HG03342 (cell line): Measurements from ENCODE around the gene BCKDK.

ENCODE experiments used
- ATAC-seq: cut with Tn5 transposase; IDR thresholded peaks from one replicate; pipeline ENCODE4 v1.9.1; 2021; ENCODE audit warnings: mild to moderate bottlenecking, moderate library complexity; ENCODE audit not compliant: unreplicated experiment

BCKDK gene

DNA sequence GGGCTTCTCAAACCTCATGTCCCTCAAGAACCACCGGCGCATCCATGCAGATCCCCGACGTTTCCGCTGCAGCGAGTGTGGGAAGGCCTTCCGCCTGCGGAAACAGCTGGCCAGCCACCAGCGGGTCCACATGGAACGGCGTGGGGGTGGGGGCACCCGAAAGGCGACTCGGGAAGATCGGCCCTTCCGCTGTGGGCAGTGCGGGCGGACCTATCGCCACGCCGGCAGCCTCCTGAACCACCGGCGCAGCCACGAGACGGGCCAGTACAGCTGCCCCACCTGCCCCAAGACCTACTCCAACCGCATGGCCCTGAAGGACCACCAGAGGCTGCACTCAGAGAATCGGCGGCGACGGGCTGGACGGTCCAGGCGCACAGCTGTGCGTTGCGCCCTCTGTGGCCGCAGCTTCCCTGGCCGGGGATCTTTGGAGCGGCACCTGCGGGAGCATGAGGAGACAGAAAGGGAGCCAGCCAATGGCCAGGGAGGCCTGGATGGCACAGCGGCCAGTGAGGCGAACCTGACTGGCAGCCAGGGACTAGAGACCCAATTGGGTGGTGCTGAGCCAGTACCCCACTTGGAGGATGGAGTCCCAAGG lies 28.1 kb upstream of the BCKDK start:
- ATAC-seq: no peak

DNA sequence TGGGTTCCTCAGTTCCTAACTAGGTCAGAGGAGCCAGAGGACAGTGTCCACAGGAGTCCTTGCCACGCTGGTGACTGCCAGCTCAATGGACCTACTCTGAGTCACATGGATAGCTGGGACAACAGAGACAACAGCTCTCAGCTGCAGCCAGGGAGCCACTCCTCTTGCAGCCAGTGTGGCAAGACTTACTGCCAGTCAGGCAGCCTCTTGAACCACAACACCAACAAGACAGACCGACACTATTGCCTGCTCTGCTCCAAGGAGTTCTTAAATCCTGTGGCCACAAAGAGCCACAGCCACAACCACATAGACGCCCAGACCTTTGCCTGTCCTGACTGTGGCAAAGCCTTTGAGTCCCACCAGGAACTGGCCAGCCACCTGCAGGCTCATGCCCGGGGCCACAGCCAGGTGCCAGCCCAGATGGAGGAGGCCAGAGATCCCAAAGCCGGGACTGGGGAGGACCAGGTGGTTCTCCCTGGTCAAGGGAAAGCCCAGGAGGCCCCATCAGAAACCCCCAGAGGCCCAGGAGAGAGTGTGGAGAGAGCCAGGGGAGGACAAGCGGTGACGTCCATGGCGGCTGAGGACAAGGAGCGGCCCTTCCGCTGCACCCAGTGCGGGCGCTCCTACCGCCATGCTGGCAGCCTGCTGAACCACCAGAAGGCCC lies 27.3 kb upstream of the BCKDK start:
- ATAC-seq: no peak

DNA sequence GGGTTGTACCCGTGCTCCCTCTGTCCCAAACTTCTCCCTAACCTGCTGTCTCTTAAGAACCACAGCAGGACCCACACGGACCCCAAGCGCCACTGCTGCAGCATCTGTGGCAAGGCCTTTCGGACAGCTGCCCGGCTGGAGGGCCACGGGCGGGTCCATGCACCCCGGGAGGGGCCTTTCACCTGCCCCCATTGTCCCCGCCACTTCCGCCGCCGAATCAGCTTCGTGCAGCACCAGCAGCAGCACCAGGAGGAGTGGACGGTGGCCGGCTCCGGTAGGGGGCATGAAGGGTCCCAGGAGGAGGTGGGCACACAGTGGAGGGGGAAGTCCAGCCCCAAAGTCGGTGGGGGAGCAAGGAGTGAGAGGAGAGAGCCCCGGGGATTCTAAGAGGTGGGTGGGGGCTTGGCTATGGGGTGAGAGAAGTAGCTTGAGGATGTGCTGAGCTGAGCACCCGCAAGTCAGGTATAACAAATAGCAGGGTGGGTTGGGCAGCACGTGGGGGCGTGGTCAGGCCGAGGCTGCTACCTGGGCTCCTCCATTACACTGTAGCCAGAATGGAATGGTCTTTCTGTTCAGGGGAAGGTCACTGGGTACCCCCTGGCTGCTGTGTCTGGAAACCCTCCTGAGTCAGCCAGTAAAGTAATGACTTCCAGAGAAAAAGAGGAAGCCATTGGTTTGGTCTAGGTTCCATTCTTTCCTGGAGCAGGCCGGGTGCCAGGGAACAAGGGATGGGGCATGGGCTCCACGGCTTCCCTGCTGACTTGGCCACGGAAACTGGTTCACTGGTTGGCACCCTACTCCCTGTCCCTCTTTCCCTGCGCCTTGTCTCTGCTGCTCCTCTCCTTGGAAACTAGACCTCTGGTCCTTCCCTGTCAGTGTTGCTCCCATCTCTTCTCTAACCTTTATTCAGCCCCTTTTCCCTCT lies 26.5 kb upstream of the BCKDK start:
- no peak for ATAC-seq

DNA sequence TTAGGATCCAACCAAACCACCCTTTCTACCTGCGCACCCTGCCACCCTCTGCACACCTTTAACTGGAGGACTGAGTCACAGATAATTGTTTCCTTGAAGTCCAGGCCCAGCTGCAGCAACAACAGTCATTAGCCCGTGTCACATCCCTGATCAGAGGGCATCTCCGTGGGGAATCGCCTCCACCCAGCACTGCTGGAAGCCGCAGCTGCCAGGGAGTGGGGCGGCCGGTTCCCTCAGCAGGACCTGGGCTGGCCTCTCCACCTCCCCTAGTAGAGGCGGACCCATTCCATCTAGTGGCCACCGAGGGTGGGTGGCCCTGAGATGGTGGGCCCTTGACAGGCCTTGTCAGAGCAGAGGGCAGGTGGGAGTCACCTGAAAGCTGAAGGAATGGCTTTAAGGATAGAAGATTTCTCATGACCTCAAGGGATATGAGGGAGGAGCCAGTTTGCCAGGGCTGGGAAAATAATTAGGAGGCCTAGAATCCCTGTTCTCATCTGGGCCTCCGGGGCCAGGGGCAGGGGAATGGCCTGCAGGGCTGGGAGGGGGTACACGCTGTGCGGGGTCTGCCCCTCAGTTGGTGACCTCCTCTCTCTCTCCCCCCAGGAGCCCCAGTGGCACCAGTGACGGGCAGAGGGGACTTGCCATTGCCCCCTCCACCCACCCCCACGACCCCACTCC lies 25.7 kb upstream of the BCKDK start:
- no peak for ATAC-seq

DNA sequence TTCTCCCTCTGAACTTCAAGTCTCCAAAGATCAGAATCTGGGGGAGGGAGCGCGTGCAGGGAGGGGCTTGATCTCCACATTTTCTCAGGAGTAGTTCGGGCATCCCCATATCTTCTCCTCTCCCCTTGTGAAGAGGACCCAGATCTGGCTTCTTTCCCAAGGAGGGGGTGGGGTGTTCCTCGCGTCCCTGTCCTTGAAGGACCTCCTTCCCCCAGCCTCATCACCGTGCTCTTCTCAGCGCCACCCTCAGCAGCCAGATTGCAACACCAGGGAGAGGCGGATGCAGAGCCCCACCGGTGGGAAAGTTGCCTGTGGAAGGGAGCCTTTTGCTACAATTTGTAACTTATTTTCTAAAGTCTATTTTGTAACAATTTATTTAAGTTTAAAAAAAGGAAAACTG lies 25.1 kb upstream of the BCKDK start:
- no peak for ATAC-seq

DNA sequence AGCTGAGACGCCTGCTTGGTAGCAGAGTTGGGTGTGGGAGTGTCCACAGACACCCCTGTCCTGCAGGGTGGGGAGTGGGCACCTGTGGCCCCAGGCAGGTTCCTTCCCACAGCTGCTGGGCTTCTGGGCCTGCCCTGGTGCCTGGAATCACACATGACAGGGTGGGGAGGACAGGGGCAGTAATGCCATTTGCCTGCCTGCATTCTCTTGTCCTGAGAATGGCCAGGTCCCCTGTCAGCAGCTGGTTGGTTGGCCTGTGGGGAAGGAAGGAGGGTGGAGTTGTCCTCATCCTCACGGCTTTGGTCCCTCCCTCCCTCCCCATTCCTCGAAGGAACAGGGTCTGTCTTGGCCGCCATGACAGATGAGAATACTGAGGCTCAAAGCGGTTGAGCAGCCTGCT lies 24.6 kb upstream of the BCKDK start:
- ATAC-seq: no peak

DNA sequence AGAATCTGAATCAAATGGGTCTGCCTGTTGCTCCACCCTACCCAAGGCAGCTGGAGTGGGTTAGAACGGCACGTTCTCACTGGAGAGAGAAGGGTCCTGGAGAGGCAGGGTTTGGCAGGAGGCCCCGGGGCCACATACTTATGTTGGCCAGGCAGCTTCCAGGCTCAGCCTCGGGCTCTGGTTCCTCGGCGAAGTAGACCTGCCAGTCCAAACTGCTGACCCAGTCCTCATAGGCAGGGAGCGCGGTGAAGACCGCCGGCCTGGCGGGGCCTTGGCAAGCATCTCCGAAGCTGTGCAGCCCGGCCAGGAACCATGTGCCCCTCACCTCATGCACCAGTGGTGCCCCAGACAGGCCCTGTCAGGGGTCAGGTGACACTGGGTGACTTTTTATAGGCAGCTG lies 24.2 kb upstream of the BCKDK start:
- ATAC-seq: no peak

DNA sequence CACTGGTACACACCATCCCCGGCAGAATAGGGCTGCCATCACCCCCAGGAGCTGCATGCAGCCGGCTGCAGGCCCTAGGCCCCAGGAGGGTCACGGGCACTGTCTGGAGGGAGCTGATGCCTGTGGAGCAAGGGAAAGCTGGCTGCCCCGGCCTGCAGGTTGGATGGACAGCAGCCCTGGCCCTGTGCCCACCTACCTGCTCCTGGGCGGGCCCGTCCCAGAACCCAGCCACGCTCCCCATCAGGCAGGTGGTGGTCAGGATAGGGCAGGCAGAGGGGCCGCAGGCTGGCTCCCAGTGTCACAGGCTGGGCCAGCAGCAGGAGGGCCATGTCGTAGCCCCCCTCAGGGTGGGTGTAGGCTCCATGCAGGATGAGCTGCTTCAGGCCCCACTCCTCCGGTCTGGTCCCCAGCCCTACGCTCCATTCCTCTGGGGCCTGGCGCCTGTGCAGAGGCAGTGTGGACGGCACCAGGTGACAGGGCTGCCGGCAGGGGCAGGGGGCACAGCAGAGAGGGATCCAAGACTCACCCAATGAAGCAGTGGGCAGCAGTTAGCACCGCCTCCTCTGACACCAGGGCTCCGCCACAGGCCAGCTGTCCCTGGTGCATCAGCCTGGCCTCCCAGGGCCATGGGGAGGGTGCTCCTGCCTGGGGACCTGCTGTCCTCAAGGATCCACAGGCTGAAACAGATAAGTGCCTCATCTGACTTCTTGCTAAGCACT lies 23.4 kb upstream of the BCKDK start:
- no peak for ATAC-seq

DNA sequence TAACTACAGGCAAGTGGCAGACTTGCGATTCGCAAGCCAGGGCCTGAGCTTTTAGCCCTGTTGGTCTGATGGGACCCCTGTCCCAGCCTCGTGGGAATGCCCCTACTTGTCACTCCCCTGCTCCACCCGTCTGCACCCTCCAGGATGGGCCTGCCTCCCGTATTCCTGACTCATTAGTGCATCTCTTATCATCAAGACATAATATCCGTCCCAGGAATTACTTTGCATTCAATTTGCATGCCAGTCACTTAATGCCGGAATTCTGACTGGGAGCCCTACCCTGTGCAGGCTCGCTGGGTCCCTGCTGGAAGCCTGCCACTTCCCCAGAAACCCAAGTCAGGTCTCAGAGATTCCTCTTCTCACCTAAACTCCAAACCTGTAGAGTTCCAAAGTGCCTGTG lies 22.8 kb upstream of the BCKDK start:
- ATAC-seq: no peak

DNA sequence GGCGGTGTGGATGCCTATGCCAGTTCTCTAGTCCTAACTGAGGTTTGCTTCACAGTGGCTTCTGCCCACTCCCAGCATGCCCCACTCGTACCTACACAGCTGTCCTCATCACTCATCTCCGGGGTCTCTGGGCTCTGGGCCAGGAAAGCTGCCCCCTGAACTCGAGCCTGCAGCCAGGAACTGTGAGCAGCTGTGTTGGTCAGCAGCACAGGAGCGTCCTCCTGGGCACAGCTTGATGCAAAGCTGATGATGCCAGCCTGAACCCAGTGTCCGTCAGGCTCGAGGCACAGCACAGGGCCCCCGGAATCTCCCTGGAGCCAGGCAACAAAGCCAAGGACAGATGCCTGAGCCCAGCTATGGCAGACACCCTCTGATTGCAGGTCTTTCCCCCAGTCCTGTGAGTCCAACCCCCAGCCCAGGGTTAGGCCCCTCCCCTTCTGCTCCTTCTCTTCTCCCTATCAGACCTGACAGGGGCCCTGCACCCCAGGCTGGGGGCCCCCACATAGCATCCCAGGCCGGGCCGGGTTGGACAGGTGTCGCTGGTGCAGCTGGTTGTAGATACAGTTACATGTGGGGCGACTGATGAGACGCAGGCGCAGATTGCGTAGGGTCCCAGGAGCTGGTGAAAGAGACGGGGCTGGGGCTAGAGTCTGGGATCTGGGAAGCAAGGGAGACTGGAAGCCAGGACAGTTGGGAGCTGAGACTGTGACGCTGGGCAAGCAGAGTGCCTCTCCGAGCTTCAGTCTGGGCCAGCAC lies 22.1 kb upstream of the BCKDK start:
- ATAC-seq: no peak

DNA sequence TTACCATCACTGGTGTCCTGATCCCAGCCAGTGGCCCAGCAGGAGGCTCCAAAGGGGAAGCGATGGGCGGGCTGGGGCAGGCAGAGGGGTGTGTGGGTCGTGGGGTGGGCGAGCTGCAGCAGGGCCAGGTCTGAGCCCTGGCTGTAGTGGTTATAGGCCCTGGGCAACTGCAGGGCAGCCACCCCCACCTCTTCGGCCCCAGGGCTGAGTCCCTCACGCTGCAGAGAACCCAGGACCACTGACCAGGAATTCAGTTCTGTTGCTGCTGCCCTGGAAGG lies 21.6 kb upstream of the BCKDK start:
- no peak for ATAC-seq

DNA sequence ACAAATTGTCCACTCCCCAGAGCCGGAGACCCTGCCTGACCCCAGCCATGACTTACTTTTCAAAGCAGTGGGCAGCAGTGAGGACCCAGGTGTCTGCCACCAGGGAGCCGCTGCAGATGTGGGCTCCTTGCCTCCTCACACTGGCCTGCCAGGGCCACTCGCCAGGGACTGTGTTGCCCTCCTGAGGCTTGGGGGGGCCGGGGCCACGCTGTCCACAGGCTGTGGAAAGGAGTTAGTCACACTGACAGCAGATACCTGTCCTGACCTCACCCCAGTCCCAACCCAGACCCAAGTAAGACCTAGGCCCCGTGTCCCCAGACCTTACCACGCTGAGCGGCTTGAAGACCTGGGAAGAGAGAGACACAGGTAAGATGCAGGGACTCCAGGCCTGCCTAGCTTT lies 20.7 kb upstream of the BCKDK start:
- no peak for ATAC-seq

DNA sequence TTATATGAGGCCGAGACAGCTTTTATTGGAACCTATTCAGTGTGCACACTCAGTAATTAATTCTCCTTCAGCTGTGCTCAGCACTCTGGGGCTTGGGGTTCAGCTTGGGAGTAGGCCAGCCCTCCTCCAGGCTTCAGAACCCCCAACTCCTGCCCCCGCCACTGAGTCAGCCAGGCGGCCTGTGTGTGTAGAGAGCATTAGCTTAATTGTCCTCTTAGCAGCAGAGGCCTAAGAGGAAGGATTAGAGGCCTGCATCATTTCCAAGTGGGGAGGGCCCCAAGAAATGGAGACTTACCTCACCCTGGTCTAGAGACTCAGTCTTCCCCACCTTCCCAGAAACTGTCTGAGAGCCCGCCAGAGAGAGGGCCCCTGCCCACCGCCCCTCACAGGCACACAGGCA lies 20.2 kb upstream of the BCKDK start:
- ATAC-seq: no peak

DNA sequence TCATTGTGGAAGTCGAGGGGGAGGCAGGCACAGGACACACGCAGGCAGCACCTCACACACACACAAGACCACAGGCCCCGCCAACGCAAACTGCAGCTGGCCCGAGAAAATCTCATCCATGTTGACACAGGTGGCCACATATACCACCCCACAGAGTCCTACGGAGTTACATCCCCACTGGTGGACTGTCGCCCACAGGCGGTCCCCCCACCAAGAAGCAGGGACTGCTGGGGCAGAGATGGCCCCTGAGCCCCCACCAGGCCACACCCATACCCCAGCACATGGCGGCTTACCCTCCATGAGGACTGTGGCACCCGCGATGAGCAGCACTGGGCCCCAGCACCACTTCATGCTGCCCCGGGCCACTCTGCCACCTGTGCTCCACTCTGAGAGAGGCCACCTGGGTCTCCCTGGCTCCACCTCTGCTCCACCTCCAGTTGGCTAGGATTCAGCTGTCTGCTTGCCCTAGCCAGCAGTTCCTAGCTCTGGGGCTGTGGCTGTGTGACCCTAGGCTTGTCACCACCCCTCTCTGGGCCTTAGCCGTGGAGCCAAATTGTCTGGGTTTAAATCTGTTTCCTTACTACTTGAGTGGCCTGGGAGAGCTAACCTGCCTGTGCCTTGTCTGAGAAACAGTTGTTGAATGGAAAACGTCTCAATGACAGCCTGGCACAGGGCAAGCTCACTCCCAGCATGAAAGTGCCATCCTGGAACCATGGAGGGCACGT lies 19.6 kb upstream of the BCKDK start, which contains the start of gene PRSS53:
Gene PRSS53 (minus strand): TSS at position 485 of the 725 bp plus-strand sequence. CDS start 134 bp downstream, at position 351.
- no peak for ATAC-seq

DNA sequence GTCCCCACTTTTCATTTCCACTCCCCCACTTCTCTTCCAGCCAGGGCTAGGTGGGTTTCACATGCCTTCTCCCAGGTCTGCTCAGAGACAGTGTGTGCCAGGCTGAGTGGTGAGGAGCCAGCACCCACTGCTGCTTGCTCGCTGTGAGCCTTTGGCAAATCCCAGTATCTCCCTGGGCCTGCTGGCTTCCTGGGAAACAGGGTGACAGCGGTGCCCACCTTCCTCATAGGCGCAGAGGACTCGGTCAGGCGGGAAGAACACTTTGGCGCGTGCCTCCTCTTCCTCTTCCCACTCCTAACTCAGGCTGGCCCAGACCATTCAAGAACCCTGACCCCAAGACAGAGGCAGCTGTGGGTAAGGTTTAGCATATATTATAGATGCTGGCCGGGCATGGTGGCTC lies 19.0 kb upstream of the BCKDK start:
- ATAC-seq: no peak

DNA sequence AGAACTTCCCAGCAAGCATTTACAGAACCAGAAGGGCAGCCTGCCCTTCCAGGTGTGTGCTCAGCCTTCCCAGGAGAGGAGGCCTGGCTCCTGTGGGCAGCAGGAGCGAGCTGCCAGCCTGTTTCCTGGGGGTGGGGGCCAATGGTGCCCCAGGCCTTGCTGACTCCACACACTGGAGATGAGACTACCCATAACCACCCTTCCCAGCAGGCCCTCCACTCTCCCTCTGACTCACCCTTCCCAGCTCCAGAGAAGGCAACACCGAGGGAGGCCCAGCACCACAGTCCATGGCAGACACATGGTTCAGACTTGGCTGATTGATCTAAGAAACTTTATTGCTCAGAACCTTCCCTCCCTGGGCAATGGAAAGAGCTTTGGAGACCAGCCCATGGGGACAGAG lies 17.6 kb upstream of the BCKDK start:
- no peak for ATAC-seq

DNA sequence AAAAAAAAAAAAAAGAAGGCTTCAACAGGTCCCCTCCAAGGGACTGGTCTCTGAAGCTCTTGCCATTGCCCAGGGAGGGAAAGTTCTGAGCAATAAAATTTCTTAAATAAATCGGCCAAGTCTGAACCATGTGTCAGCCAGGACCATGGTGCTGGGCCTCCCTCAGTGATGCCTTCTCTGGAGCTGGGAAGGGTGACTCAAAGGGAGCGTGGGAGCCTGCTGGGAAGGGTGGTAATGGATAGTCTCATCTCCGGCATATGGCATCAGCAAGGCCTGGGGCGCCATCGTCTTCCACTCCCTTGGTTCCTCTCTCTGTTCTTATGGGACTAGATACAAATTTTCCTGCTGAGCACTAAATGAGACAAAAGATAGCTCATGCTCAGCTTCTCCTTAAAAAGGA lies 15.9 kb upstream of the BCKDK start:
- no peak for ATAC-seq

DNA sequence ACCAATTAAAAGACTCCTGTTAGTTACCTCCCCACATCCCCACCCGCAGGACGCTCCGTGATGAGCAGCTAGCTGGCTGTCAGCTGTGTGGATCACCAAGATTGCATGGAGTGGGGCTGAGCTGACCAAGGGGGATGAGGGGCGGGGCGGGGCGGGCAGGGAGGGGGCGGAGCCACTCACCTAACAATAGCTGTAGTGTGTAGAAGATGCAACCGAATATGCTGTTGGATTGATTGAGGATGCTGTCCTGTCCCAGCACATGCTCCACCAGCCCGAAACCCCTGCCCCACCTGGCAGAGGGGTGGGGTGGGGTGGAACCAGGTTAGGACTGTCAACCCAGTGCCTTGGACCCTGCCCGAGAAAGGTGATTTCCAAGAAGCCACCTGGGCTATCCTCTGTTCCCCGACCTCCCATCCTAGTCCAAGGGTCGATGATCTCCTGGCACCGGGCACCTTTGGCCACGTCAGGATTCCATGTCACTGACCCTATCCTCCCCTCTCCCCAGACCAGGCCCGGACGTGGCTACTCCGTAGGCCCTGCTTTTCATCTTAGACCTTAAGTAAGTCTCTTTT lies 15.0 kb upstream of the BCKDK start:
- no peak for ATAC-seq

DNA sequence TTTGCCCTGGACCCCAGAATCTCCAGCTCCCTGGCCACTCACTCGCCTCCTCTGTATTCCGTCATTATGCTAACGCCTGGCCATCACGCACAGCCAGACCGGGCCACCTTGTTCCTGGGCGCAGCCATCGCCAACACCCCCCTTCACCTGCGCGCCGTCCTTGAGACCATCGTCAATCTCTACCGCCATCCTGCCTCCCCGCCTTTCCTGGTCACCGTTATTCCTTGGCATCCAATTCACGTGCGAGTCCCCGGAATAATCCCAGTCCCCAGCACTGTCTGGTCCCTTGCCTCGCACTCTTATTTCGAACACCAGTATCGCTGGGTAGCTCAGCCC lies 14.1 kb upstream of the BCKDK start:
- no peak for ATAC-seq
